ENCODE measurements around the gene AKR1E2. TPM values are rescaled to one million over a fixed set of nuclear protein-coding genes. Genes with fewer than 3 reads are reported as not detected.

The AKR1E2 gene
- total RNA-seq, 1 experiment from 2014 or later = 11.3 TPM

- TF ChIP-seq EZH2 (IDR thresholded peaks at IDR 0.05; ENCODE audit: borderline replicate concordance, low read depth, low read length, poor library complexity, severe bottlenecking) (no peak), CTCF (conservative IDR thresholded peaks at IDR 0.05; ENCODE audit: low read depth, low read length) (no peak)
- peaks cover 11% of the 10 kb centered on the region for H3K4me1 ChIP-seq (ENCODE audit: insufficient read depth, low read length, poor library complexity, severe bottlenecking)
- BruUV-seq (replicated peaks) = no TSS peak
- intact Hi-C loops (cut with micrococcal nuclease; ENCODE audit: unreplicated experiment) = no loop called here
- no peaks in the 10 kb centered on the region for H3K9me3 ChIP-seq (ENCODE audit: low read depth, low read length, poor library complexity, severe bottlenecking)
- no peak for DNase-seq (ENCODE audit: low spot score)
- ChIA-PET CTCF (no interaction called here), POLR2A (ENCODE audit: low non-redundant PET) (no interaction called here)
- H3K4me3 ChIP-seq (ENCODE audit: low read depth, low read length, poor library complexity, severe bottlenecking) = no peak overlapping the region
- no peak overlapping the region for H3K27ac ChIP-seq (ENCODE audit: low read depth, low read length, poor library complexity, severe bottlenecking)
- no peaks in the 10 kb centered on the region for H3K27me3 ChIP-seq (replicated peaks; ENCODE audit: insufficient read depth, low read depth, low read length, poor library complexity)
- H3K36me3 ChIP-seq (ENCODE audit: insufficient read depth, low read length, poor library complexity, severe bottlenecking) = no peaks in the 10 kb centered on the region
Measured at GRCh38 chr10:4810092-4810491, 15.9 kb upstream of the AKR1E2 start.

GRCh38 chr10:4812046-4812445 is 14.0 kb upstream of the AKR1E2 start:
- TF ChIP-seq EZH2 (IDR thresholded peaks at IDR 0.05; ENCODE audit: borderline replicate concordance, low read depth, low read length, poor library complexity, severe bottlenecking) (no peak), CTCF (conservative IDR thresholded peaks at IDR 0.05; ENCODE audit: low read depth, low read length) (no peak)
- no peaks in the 10 kb centered on the region for H3K36me3 ChIP-seq (ENCODE audit: insufficient read depth, low read length, poor library complexity, severe bottlenecking)
- no peak for DNase-seq (ENCODE audit: low spot score)
- H3K27ac ChIP-seq (ENCODE audit: low read depth, low read length, poor library complexity, severe bottlenecking) = no peak overlapping the region
- no peaks in the 10 kb centered on the region for H3K27me3 ChIP-seq (replicated peaks; ENCODE audit: insufficient read depth, low read depth, low read length, poor library complexity)
- intact Hi-C loops (cut with micrococcal nuclease; ENCODE audit: unreplicated experiment) = no loop called here
- ChIA-PET CTCF (no interaction called here), POLR2A (ENCODE audit: low non-redundant PET) (no interaction called here)
- BruUV-seq (replicated peaks) = no TSS peak
- no peak overlapping the region for H3K4me3 ChIP-seq (ENCODE audit: low read depth, low read length, poor library complexity, severe bottlenecking)
- H3K4me1 ChIP-seq (ENCODE audit: insufficient read depth, low read length, poor library complexity, severe bottlenecking) = peaks cover 7% of the 10 kb centered on the region
- no peaks in the 10 kb centered on the region for H3K9me3 ChIP-seq (ENCODE audit: low read depth, low read length, poor library complexity, severe bottlenecking)

GRCh38 chr10:4813023-4813422 is 13.0 kb upstream of the AKR1E2 start:
- BruUV-seq (replicated peaks) = no TSS peak
- DNase-seq (ENCODE audit: low spot score) = no peak
- Histone ChIP-seq H3K27ac (ENCODE audit: low read depth, low read length, poor library complexity, severe bottlenecking) (no peak overlapping the region), H3K27me3 (replicated peaks; ENCODE audit: insufficient read depth, low read depth, low read length, poor library complexity) (no peaks in the 10 kb centered on the region), H3K4me1 (ENCODE audit: insufficient read depth, low read length, poor library complexity, severe bottlenecking) (peaks cover 7% of the 10 kb centered on the region), H3K36me3 (ENCODE audit: insufficient read depth, low read length, poor library complexity, severe bottlenecking) (no peaks in the 10 kb centered on the region), H3K9me3 (ENCODE audit: low read depth, low read length, poor library complexity, severe bottlenecking) (no peaks in the 10 kb centered on the region), H3K4me3 (ENCODE audit: low read depth, low read length, poor library complexity, severe bottlenecking) (no peak overlapping the region)
- POLR2A ChIA-PET (ENCODE audit: low non-redundant PET) = no interaction called here
- CTCF ChIA-PET = no interaction called here
- TF ChIP-seq EZH2 (IDR thresholded peaks at IDR 0.05; ENCODE audit: borderline replicate concordance, low read depth, low read length, poor library complexity, severe bottlenecking) (no peak), CTCF (conservative IDR thresholded peaks at IDR 0.05; ENCODE audit: low read depth, low read length) (no peak)
- intact Hi-C loops (cut with micrococcal nuclease; ENCODE audit: unreplicated experiment) = no loop called here
